ENCODE data around the gene PGLYRP2.

- TF ChIP-seq EZH2 (IDR thresholded peaks at IDR 0.05; ENCODE audit: low read length, missing control alignments): no peak
- TF ChIP-seq, protein P1, sequence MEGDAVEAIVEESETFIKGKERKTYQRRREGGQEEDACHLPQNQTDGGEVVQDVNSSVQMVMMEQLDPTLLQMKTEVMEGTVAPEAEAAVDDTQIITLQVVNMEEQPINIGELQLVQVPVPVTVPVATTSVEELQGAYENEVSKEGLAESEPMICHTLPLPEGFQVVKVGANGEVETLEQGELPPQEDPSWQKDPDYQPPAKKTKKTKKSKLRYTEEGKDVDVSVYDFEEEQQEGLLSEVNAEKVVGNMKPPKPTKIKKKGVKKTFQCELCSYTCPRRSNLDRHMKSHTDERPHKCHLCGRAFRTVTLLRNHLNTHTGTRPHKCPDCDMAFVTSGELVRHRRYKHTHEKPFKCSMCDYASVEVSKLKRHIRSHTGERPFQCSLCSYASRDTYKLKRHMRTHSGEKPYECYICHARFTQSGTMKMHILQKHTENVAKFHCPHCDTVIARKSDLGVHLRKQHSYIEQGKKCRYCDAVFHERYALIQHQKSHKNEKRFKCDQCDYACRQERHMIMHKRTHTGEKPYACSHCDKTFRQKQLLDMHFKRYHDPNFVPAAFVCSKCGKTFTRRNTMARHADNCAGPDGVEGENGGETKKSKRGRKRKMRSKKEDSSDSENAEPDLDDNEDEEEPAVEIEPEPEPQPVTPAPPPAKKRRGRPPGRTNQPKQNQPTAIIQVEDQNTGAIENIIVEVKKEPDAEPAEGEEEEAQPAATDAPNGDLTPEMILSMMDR (conservative IDR thresholded peaks at IDR 0.05 in 1 of 2, IDR thresholded peaks at IDR 0.05 in 1 of 2; ENCODE audit: low read depth in 1 of 2, low read length in 2 of 2): no peak
These were observed 28.8 kb downstream of the PGLYRP2 start for GRCh38 chr19:15450528-15450890.

Data from fibroblast of lung (primary cell).